ENCODE results near the gene CBL.

- TF ChIP-seq CTCF (IDR thresholded peaks at IDR 0.05) (no peak), POLR2A (IDR thresholded peaks at IDR 0.05) (no peak)
These were observed 39.6 kb upstream of the CBL start for GRCh38 chr11:119166368-119167076.
